WERI-Rb-1 (cell line): ENCODE measurements around the gene SHB.

Experiments used
- DNase-seq: peaks from one replicate; pipeline ENCODE4 v3.0.0-alpha.2; 2020
- H3K27ac ChIP-seq: fragments of 250-450 bp; sonication (Bioruptor Pico); 2 replicates; pipeline ENCODE4 v1.5.1; 2020; ENCODE audit warnings: mild to moderate bottlenecking, moderate library complexity
- H3K27me3 ChIP-seq: fragments of 250-450 bp; sonication (Bioruptor Pico); 2 replicates; pipeline ENCODE4 v1.5.1; 2021; ENCODE audit warnings: mild to moderate bottlenecking, low read depth, moderate library complexity; ENCODE audit not compliant: insufficient read depth, severe bottlenecking
- H3K36me3 ChIP-seq: fragments of 250-450 bp; sonication (Bioruptor Pico); 2 replicates; pipeline ENCODE4 v1.5.1; 2020; ENCODE audit warnings: mild to moderate bottlenecking, moderate library complexity
- H3K4me3 ChIP-seq: 2 replicates; pipeline ENCODE4 v1.5.1; 2011; ENCODE audit warnings: low read depth, mild to moderate bottlenecking, control low read depth, low read length
- H3K9me3 ChIP-seq: fragments of 250-450 bp; sonication (Bioruptor Pico); 2 replicates; pipeline ENCODE4 v1.5.1; 2021; ENCODE audit warnings: mild to moderate bottlenecking, moderate library complexity; ENCODE audit not compliant: severe bottlenecking
- CTCF ChIP-seq: IDR thresholded peaks from 2 replicates; pipeline ENCODE4 v1.5.1; 2011; ENCODE audit warnings: low read depth, mild to moderate bottlenecking, control low read depth, inconsistent platforms, low read length

Gene SHB

GRCh38 chr9:38044706-38045105 lies 24.3 kb downstream of the SHB start:
- Histone ChIP-seq H3K27me3 (no peaks in the 10 kb centered on the region), H3K4me3 (no peak overlapping the region), H3K27ac (no peak overlapping the region), H3K36me3 (peaks cover 38% of the 10 kb centered on the region), H3K9me3 (no peaks in the 10 kb centered on the region)
- DNase-seq, result no peak
- TF ChIP-seq CTCF, result no peak

GRCh38 chr9:38043931-38044623 lies 24.9 kb downstream of the SHB start:
- TF ChIP-seq CTCF, result no peak
- no peak overlapping the region for H3K27ac ChIP-seq
- no peak overlapping the region for H3K4me3 ChIP-seq
- DNase-seq, result no peak
- no peaks in the 10 kb centered on the region for H3K9me3 ChIP-seq
- H3K36me3 ChIP-seq, result peaks cover 43% of the 10 kb centered on the region
- no peaks in the 10 kb centered on the region for H3K27me3 ChIP-seq

GRCh38 chr9:38042626-38043357 lies 26.2 kb downstream of the SHB start:
- Histone ChIP-seq H3K27me3 (no peaks in the 10 kb centered on the region), H3K27ac (no peak overlapping the region), H3K36me3 (peaks cover 43% of the 10 kb centered on the region), H3K9me3 (no peaks in the 10 kb centered on the region), H3K4me3 (no peak overlapping the region)
- TF ChIP-seq CTCF, result no peak
- DNase-seq, result no peak

GRCh38 chr9:38041564-38042243 lies 27.3 kb downstream of the SHB start:
- Histone ChIP-seq H3K27ac (no peak overlapping the region), H3K4me3 (no peak overlapping the region), H3K36me3 (peaks cover 38% of the 10 kb centered on the region), H3K27me3 (no peaks in the 10 kb centered on the region), H3K9me3 (no peaks in the 10 kb centered on the region)
- no peak for TF ChIP-seq CTCF
- no peak for DNase-seq

- no peak overlapping the region for H3K27ac ChIP-seq
- no peak for DNase-seq
Measured at GRCh38 chr9:38039907-38040682, 28.9 kb downstream of the SHB start.

More at GRCh38 chr9:38039907-38040682, 28.9 kb downstream of the SHB start:
- H3K36me3 ChIP-seq, result peaks cover 28% of the 10 kb centered on the region
- H3K9me3 ChIP-seq, result no peaks in the 10 kb centered on the region
- TF ChIP-seq CTCF, result no peak
- H3K27me3 ChIP-seq, result no peaks in the 10 kb centered on the region
- H3K4me3 ChIP-seq, result no peak overlapping the region
